Measurements from ENCODE around the gene TRMT61A. TPM values are rescaled to one million over a fixed set of nuclear protein-coding genes. Genes with fewer than 3 reads are reported as not detected.

Gene TRMT61A
- total and polyA plus RNA-seq, 12 donors = 2.9 to 14.7 (median 4.0) TPM

GRCh38 chr14:103538291-103539055 lies 9.5 kb downstream of the TRMT61A start:
- Histone ChIP-seq H3K4me1 (peaks cover 36 to 59% (median 52%) of the 10 kb centered on the region in 9 donors), H3K36me3 (peaks cover 0 to 22% (median 0%) of the 10 kb centered on the region in 9 donors), H3K4me3 (no peak overlapping the region), H3K9me3 (no peaks in the 10 kb centered on the region), H3K27ac (peak overlapping the region; percentile 16 to 85 (median 71)), H3K27me3 (no peaks in the 10 kb centered on the region)
- TF ChIP-seq CTCF (IDR thresholded peaks at IDR 0.05) = no peak
- DNase-seq (peak; percentile 48 to 61), ATAC-seq (peak; percentile 17 to 60 (median 42))
- intact Hi-C loops (cut with DNase I) = no loop called here
- WGBS, 2 donors = 35 to 41% methylated on average over 30 of the region's 30 CpGs

- intact Hi-C loops (cut with DNase I) = no loop called here
- Histone ChIP-seq H3K4me1 (peaks cover 43 to 67% (median 60%) of the 10 kb centered on the region in 9 donors), H3K27ac (peak overlapping the region in 9 of 10 donors; percentile 49 to 85 (median 71)), H3K9me3 (no peaks in the 10 kb centered on the region), H3K27me3 (no peaks in the 10 kb centered on the region), H3K36me3 (peaks cover 0 to 14% (median 0%) of the 10 kb centered on the region in 9 donors), H3K4me3 (no peak overlapping the region)
- ATAC-seq (peak in 3 of 8 donors; percentile 0 to 6 (median 1)), DNase-seq (peak in 1 of 2 donors; percentile 13)
- 68 to 76% methylated on average over 27 to 28 of the region's 28 CpGs for WGBS, 2 donors
- no peak for TF ChIP-seq CTCF (IDR thresholded peaks at IDR 0.05)
These were observed 10.2 kb downstream of the TRMT61A start for GRCh38 chr14:103539056-103539825.

DNA sequence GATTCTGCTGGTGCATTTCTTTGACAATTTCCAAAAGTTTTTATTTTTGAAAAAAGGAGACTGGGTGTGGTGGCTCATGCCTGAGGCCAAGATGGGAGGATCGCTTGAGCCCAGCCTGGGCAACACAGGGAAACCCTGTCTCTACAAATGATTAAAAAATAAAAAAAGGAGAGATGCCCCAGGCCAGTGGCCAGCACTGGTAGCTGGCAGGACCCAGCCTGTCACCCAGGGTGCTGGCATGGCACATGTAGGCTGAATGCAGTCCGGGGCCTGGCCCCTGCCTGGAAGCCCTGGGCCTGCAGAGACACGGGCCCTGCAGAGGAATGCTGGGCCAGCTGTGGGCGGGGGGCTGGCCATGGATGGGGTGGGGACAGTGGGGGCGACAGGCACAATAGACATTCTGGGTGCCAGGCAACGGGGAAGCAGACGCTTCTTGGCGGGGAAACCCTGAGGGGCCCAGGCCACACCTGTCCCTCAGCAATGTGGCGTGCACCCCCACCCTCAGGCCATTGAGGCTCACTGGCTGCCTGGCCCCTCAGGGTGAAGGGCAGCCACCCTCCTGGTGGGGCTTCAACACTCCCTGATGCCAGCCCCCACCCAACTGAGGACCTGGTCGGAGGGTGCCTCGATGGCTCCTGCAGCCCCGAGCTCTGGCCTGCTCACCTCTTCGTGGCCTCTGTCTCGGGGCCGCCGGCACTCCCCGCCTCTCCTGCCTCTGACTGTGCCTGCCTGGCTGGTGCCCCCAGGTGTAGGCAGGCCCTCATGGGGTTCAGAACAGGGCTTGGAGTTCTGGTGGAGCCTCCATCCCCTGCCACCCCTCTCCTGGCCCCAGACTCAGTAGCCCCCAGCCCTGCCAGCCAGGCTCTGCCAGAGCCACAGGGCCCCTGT lies 12.1 kb downstream of the TRMT61A start:
- Histone ChIP-seq H3K4me3 (no peak overlapping the region), H3K9me3 (no peaks in the 10 kb centered on the region), H3K36me3 (no peaks in the 10 kb centered on the region), H3K4me1 (peaks cover 50 to 77% (median 63%) of the 10 kb centered on the region in 9 donors), H3K27ac (peak overlapping the region in 8 of 10 donors; percentile 44 to 79 (median 65)), H3K27me3 (no peaks in the 10 kb centered on the region)
- TF ChIP-seq CTCF (IDR thresholded peaks at IDR 0.05) = no peak
- DNase-seq (peak in 1 of 2 donors; percentile 19), ATAC-seq (no peak)
- WGBS, 2 donors = 59 to 76% methylated on average over 17 of the region's 17 CpGs
- intact Hi-C loops (cut with DNase I) = no loop called here
